GM23338 (cell line): ENCODE data around the gene GLOD5. TPM values are rescaled to one million over a fixed set of nuclear protein-coding genes. Genes with fewer than 3 reads are reported as not detected.
A peak's percentile ranks its signal among the peaks of the same experiment; 100 is the strongest.

Experiments
- ATAC-seq: fragments of 200-7000 bp; cut with Tn5 transposase; 3 replicates; pipeline ENCODE4 v1.9.1; 2020
- DNase-seq: peaks from one replicate; pipeline ENCODE4 v3.0.0-alpha.2; 2015; ENCODE audit warnings: low spot score
- H2AFZ ChIP-seq: fragments of 200-600 bp; sonication (generic); 2 replicates; pipeline ENCODE4 v1.8.0; 2016; ENCODE audit warnings: antibody characterized with exemption, mild to moderate bottlenecking, moderate library complexity
- H3F3A ChIP-seq: fragments of 200-600 bp; sonication (generic); replicated peaks from 2 replicates; pipeline ENCODE4 v1.8.0; 2017; ENCODE audit warnings: antibody characterized with exemption, mixed run types, low read depth
- H3K27ac ChIP-seq: fragments of 200-600 bp; sonication (generic); 2 replicates; pipeline ENCODE4 v1.6.1; 2016; ENCODE audit warnings: low read depth
- H3K27me3 ChIP-seq: fragments of 200-600 bp; sonication (generic); 2 replicates; pipeline ENCODE4 v1.8.0; 2016; ENCODE audit warnings: mild to moderate bottlenecking, mixed run types, moderate library complexity; ENCODE audit not compliant: insufficient read depth
- H3K36me3 ChIP-seq: fragments of 200-600 bp; sonication (generic); 2 replicates; pipeline ENCODE4 v1.8.0; 2016; ENCODE audit warnings: mild to moderate bottlenecking; ENCODE audit not compliant: insufficient read depth
- H3K4me1 ChIP-seq: fragments of 200-600 bp; sonication (generic); 2 replicates; pipeline ENCODE4 v1.8.0; 2016; ENCODE audit warnings: mild to moderate bottlenecking, moderate library complexity; ENCODE audit not compliant: insufficient read depth
- H3K4me2 ChIP-seq: fragments of 200-600 bp; sonication (generic); 2 replicates; pipeline ENCODE4 v1.7.1; 2017; ENCODE audit warnings: mixed run types
- H3K4me3 ChIP-seq: fragments of 200-600 bp; sonication (generic); 2 replicates; pipeline ENCODE4 v1.6.1; 2016; ENCODE audit warnings: mixed run types
- H3K79me2 ChIP-seq: fragments of 200-600 bp; sonication (generic); replicated peaks from 2 replicates; pipeline ENCODE4 v1.8.0; 2017; ENCODE audit warnings: mild to moderate bottlenecking; ENCODE audit not compliant: insufficient read depth
- H3K9me2 ChIP-seq: fragments of 200-600 bp; sonication (generic); 2 replicates; pipeline ENCODE4 v1.8.0; 2017; ENCODE audit not compliant: insufficient read depth
- H4K20me1 ChIP-seq: fragments of 200-600 bp; sonication (generic); replicated peaks from 2 replicates; pipeline ENCODE4 v1.8.0; 2017; ENCODE audit warnings: mild to moderate bottlenecking; ENCODE audit not compliant: insufficient read depth
- H3K27ac Mint-ChIP-seq: 2 replicates; pipeline ENCODE4 v1.8.0; 2020; ENCODE audit warnings: inconsistent platforms, mild to moderate bottlenecking, moderate library complexity, mixed read lengths
- H3K27me3 Mint-ChIP-seq: 3 replicates; pipeline ENCODE4 v1.8.0; 2022; ENCODE audit warnings: low read depth, mild to moderate bottlenecking, moderate library complexity, mixed read lengths, inconsistent platforms; ENCODE audit not compliant: insufficient read depth, poor library complexity
- H3K36me3 Mint-ChIP-seq: 3 replicates; pipeline ENCODE4 v1.8.0; 2021; ENCODE audit warnings: low read depth, mild to moderate bottlenecking, inconsistent platforms, moderate library complexity, mixed read lengths
- H3K4me1 Mint-ChIP-seq: 3 replicates; pipeline ENCODE4 v1.8.0; 2020; ENCODE audit warnings: mild to moderate bottlenecking, inconsistent platforms, mixed read lengths
- H3K4me3 Mint-ChIP-seq: 3 replicates; pipeline ENCODE4 v1.8.0; 2021; ENCODE audit warnings: moderate library complexity, mild to moderate bottlenecking, inconsistent platforms, mixed read lengths
- H3K9me3 Mint-ChIP-seq: 3 replicates; pipeline ENCODE4 v1.8.0; 2020; ENCODE audit warnings: moderate library complexity, mild to moderate bottlenecking, inconsistent platforms, mixed read lengths
- CTCF ChIP-seq, 2 experiments: fragments of 200-600 bp in 1 of 2; sonication (generic) in 1 of 2; conservative IDR thresholded peaks; 2 replicates each; pipeline versions ENCODE4 v1.5.1 to v1.6.1; 2016 to 2017; ENCODE audit warnings: antibody characterized with exemption in 2 of 2, low read depth in 2 of 2, mild to moderate bottlenecking in 2 of 2, moderate library complexity in 1 of 2
- JUNB ChIP-seq: IDR thresholded peaks from one replicate; pipeline ENCODE4 v1.6.1; 2016; ENCODE audit warnings: antibody characterized with exemption; ENCODE audit not compliant: unreplicated experiment
- NANOG ChIP-seq: IDR thresholded peaks from 2 replicates; pipeline ENCODE4 v1.6.1; 2016; ENCODE audit warnings: antibody characterized with exemption, borderline replicate concordance
- POLR2AphosphoS5 ChIP-seq: IDR thresholded peaks from 2 replicates; pipeline ENCODE4 v1.6.1; 2016; ENCODE audit warnings: antibody characterized with exemption, low read depth
- REST ChIP-seq: IDR thresholded peaks from one replicate; pipeline ENCODE4 v1.6.1; 2018; ENCODE audit warnings: antibody characterized with exemption; ENCODE audit not compliant: unreplicated experiment
- ZNF114 ChIP-seq: fragments of 250-450 bp; sonication (Bioruptor Pico); IDR thresholded peaks from 2 replicates; pipeline ENCODE4 v1.5.0; 2020; ENCODE audit warnings: mild to moderate bottlenecking, moderate library complexity
- ZNF462 ChIP-seq: fragments of 250-450 bp; sonication (Bioruptor Pico); IDR thresholded peaks from 2 replicates; pipeline ENCODE4 v1.5.0; 2020; ENCODE audit warnings: mild to moderate bottlenecking, moderate library complexity
- polyA plus RNA-seq: library from polyadenylated mRNA; unstranded; fragments of >200 nt; fragmentation: Nextera tagmentation; extraction: Ambion mirVana; gene quantifications from 2 replicates; pipeline ENCODE4 v1.2.1, GENCODE V29; 2016
- total RNA-seq: library from RNA; depleted of rRNA; stranded (reverse); fragments of >200 nt; shearing (Covaris generic); gene quantifications from 2 replicates; pipeline ENCODE4 v1.2.3, GENCODE V29; 2014

The GLOD5 gene
- total and polyA plus RNA-seq, 2 experiments from 2014 or later = not detected

GRCh38 chrX:48813644-48814043 is 52.1 kb downstream of the GLOD5 start:
- H3K36me3 Mint-ChIP-seq = no peaks in the 10 kb centered on the region; the same call in 2 of the 3 replicates

More at GRCh38 chrX:48813644-48814043, 52.1 kb downstream of the GLOD5 start:
- Mint-ChIP-seq H3K4me1 (no peaks in the 10 kb centered on the region), H3K27ac (peak overlapping the region; percentile 59; the same call in 1 of the 2 replicates), H3K4me3 (no peak overlapping the region), H3K27me3 (no peaks in the 10 kb centered on the region), H3K9me3 (no peaks in the 10 kb centered on the region)
- DNase-seq = no peak
- Histone ChIP-seq H3K27me3 (no peaks in the 10 kb centered on the region), H3K79me2 (no peaks in the 10 kb centered on the region), H3K27ac (no peak overlapping the region), H3K9me2 (no peaks in the 10 kb centered on the region), H4K20me1 (no peaks in the 10 kb centered on the region), H3K4me3 (no peak overlapping the region), H3F3A (no peaks in the 10 kb centered on the region), H2AFZ (no peak overlapping the region), H3K4me1 (no peaks in the 10 kb centered on the region), H3K36me3 (no peaks in the 10 kb centered on the region), H3K4me2 (no peak overlapping the region)
- no peak for ATAC-seq
- TF ChIP-seq REST = no peak
- TF ChIP-seq NANOG = no peak
- TF ChIP-seq CTCF (conservative IDR thresholded peaks at IDR 0.05; ENCODE audit: low read depth in 2 of 2) = no peak
- TF ChIP-seq JUNB = no peak
- TF ChIP-seq POLR2AphosphoS5 = no peak
- TF ChIP-seq ZNF114 = no peak
- no peak for TF ChIP-seq ZNF462
